ENCODE data around the gene CHD9.
"Not testable (repeated sequence)": the region's sequence is repeated elsewhere in the genome, so short reads cannot be mapped to it uniquely, and the experiment has no call there.

CHD9 gene

GRCh38 chr16:53043986-53044601 is 10.7 kb upstream of the CHD9 start:
- ATAC-seq = no peak
- TF ChIP-seq TOX (CRISPR knock-in tag; IDR thresholded peaks at IDR 0.05; ENCODE audit: borderline replicate concordance) = no peak
- TF ChIP-seq CSDC2 (CRISPR knock-in tag; IDR thresholded peaks at IDR 0.05) = no peak
- no peak for TF ChIP-seq RARB (CRISPR knock-in tag; IDR thresholded peaks at IDR 0.05)
- no peak for TF ChIP-seq ZNF70 (CRISPR knock-in tag; IDR thresholded peaks at IDR 0.05)
- no peak for TF ChIP-seq OSR1 (CRISPR knock-in tag; IDR thresholded peaks at IDR 0.05)
- TF ChIP-seq GLIS3 (CRISPR knock-in tag; IDR thresholded peaks at IDR 0.05) = no peak

DNA sequence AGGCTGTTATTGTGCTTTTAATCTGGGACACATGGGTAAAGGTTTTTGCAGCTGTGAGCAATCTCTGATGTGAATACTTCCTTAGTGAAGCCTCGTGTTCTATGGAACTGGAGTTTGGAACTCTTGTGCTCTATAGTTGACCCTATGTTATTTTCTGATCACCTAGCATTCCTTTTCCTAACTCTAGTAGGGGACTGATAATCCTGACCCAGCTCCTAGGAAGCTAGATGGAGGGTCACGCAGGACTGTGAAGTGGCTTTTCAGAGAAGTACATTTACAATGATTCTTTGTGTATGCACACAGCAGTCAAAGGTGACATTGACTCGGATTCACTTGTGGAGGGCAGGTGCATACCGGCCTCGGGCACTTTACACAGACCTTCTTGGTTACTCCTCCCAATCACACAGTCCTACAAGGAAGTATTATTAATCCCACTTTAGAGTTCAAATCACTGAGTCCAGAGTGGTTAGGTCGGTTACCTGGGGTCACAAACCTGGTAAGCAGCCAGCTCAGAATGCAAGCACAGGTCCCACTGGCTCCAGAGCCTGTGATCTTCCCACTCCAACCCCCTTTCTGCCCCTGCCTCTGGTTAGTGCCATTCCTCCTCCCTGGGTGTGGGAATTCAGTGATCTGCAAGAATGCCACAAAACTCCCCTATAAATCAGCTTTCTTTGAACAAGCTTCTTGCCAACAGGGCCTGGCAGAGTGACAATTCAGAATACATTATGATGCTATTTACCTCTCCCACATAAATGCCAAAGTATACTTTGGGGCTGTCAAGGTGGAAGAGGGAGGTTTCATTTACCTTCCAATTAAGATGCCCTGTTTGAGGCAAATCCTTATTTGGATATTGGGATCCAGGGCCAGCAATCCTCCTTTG is 9.2 kb upstream of the CHD9 start:
- no peak for ATAC-seq
- no peak for TF ChIP-seq GLIS3 (CRISPR knock-in tag; IDR thresholded peaks at IDR 0.05)
- no peak for TF ChIP-seq ZNF565 (CRISPR knock-in tag; conservative IDR thresholded peaks at IDR 0.05; ENCODE audit: low read depth)
- TF ChIP-seq ZC3H10 (CRISPR knock-in tag; IDR thresholded peaks at IDR 0.05) = no peak
- TF ChIP-seq ISL1 (CRISPR knock-in tag; IDR thresholded peaks at IDR 0.05) = no peak
- no peak for TF ChIP-seq ZFP3 (CRISPR knock-in tag; IDR thresholded peaks at IDR 0.05)
- no peak for TF ChIP-seq PPARA (CRISPR knock-in tag; IDR thresholded peaks at IDR 0.05; ENCODE audit: borderline replicate concordance)
- no peak for TF ChIP-seq TOX (CRISPR knock-in tag; IDR thresholded peaks at IDR 0.05; ENCODE audit: borderline replicate concordance)
- no peak for TF ChIP-seq PATZ1 (CRISPR knock-in tag; IDR thresholded peaks at IDR 0.05; ENCODE audit: borderline replicate concordance)
- no peak for TF ChIP-seq CSDC2 (CRISPR knock-in tag; IDR thresholded peaks at IDR 0.05)
- TF ChIP-seq ARNTL (CRISPR knock-in tag; IDR thresholded peaks at IDR 0.05; ENCODE audit: borderline replicate concordance, low read depth) = no peak
- no peak for TF ChIP-seq POU6F1 (CRISPR knock-in tag; IDR thresholded peaks at IDR 0.05; ENCODE audit: borderline replicate concordance, low read depth)
- TF ChIP-seq CREB5 (CRISPR knock-in tag; IDR thresholded peaks at IDR 0.05; ENCODE audit: low read depth) = no peak
- no peak for TF ChIP-seq RARB (CRISPR knock-in tag; IDR thresholded peaks at IDR 0.05)
- TF ChIP-seq ZNF70 (CRISPR knock-in tag; IDR thresholded peaks at IDR 0.05) = no peak
- TF ChIP-seq, protein P1, sequence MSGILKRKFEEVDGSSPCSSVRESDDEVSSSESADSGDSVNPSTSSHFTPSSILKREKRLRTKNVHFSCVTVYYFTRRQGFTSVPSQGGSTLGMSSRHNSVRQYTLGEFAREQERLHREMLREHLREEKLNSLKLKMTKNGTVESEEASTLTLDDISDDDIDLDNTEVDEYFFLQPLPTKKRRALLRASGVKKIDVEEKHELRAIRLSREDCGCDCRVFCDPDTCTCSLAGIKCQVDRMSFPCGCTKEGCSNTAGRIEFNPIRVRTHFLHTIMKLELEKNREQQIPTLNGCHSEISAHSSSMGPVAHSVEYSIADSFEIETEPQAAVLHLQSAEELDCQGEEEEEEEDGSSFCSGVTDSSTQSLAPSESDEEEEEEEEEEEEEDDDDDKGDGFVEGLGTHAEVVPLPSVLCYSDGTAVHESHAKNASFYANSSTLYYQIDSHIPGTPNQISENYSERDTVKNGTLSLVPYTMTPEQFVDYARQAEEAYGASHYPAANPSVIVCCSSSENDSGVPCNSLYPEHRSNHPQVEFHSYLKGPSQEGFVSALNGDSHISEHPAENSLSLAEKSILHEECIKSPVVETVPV (CRISPR knock-in tag; IDR thresholded peaks at IDR 0.05) = no peak
- TF ChIP-seq OSR1 (CRISPR knock-in tag; IDR thresholded peaks at IDR 0.05) = no peak
- TF ChIP-seq ESRRG (CRISPR knock-in tag; IDR thresholded peaks at IDR 0.05) = no peak

DNA sequence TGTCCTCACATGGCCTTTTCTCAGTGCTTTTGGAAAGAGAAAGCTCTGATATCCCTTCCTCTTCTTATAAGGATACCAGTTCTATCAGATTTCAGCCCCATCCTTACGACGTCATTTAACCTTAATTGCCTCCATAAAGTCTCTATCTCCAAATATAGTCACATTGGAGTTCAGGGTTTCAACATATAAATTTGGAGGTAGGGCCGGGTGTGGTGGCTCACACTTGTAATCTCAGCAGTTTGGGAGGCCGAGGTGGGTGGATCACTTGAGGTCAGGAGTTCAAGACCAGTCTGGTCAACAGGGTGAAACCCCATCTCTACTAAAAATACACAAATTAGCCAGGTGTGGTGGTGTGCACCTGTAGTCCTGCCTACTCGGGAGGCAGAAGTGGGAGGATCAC is 7.3 kb upstream of the CHD9 start:
- ATAC-seq = not testable (repeated sequence)

DNA sequence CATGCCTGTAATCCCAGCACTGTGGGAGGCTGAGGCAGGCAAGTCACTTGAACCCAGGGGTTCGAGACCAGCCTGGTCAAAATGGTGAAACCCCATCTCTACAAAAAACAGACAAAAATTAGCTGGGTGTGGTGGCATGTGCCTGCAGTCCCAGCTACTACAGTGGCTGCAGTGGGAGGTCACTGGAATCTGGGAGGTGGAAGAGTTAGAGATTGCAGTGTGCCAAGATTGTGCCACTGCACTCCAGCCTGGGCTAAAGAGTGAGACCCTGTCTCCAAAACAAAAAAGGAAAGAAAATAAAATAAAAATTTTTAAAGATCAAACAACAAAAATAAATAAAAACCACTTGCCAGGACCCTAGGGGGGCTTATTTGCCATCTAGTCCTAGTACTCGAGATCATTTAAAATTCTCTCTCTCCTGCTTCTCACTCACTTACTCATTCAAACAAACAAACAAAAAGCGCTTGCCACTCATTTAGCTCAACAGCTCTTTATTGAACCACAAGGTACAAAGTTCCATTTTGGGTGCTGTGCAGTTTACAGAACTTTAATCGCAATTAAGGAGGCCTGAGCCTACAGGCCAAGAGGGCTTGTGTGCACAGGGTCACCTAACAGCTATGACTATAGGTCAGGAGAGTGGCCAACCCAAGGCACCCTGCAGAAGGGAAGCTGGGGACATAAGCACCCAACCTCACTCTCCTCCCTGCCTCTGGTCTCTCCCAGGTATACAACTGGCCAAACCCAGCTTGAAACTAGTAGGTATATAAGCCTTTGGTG is 6.5 kb upstream of the CHD9 start:
- no peak for ATAC-seq
- TF ChIP-seq PPARA (CRISPR knock-in tag; IDR thresholded peaks at IDR 0.05; ENCODE audit: borderline replicate concordance) (no peak), TCF4 (CRISPR knock-in tag; IDR thresholded peaks at IDR 0.05; ENCODE audit: borderline replicate concordance) (no peak), ESRRG (CRISPR knock-in tag; IDR thresholded peaks at IDR 0.05) (no peak), ZNF565 (CRISPR knock-in tag; conservative IDR thresholded peaks at IDR 0.05; ENCODE audit: low read depth) (no peak), TSHZ2 (CRISPR knock-in tag; IDR thresholded peaks at IDR 0.05) (no peak), RARB (CRISPR knock-in tag; IDR thresholded peaks at IDR 0.05) (no peak), SNAI2 (CRISPR knock-in tag; IDR thresholded peaks at IDR 0.05) (no peak), ZFP3 (CRISPR knock-in tag; IDR thresholded peaks at IDR 0.05) (no peak), OSR1 (CRISPR knock-in tag; IDR thresholded peaks at IDR 0.05) (no peak), CREB5 (CRISPR knock-in tag; IDR thresholded peaks at IDR 0.05; ENCODE audit: low read depth) (no peak), ZC3H10 (CRISPR knock-in tag; IDR thresholded peaks at IDR 0.05) (no peak)
- TF ChIP-seq, protein P1 (CRISPR knock-in tag; IDR thresholded peaks at IDR 0.05) = no peak

All from SK-N-SH treated with all-trans-retinoic acid at 6 μM for 48 hours (cell line).